H1 (cell line): ENCODE data around the gene PAWR. TPM values are rescaled to one million over a fixed set of nuclear protein-coding genes. Genes with fewer than 3 reads are reported as not detected.
A peak's percentile ranks its signal among the peaks of the same experiment; 100 is the strongest.

Source experiments
- CBX5 ChIP-seq: fragments of 300-800, 300-1000 bp; sonication (generic); IDR thresholded peaks from 2 replicates; pipeline ENCODE4 v1.7.1; 2016; ENCODE audit warnings: antibody characterized with exemption, low read length, low read depth
- TBP ChIP-seq: IDR thresholded peaks from 2 replicates; pipeline ENCODE4 v1.6.1; 2011; ENCODE audit warnings: low read depth, low read length, improper control_type of control experiment
- TEAD4 ChIP-seq: IDR thresholded peaks from 2 replicates; pipeline ENCODE4 v1.6.1; 2012; ENCODE audit warnings: low read depth, low read length, inconsistent platforms, mixed read lengths
- polyA plus RNA-seq, 7 experiments: library from polyadenylated mRNA; depleted of rRNA in 3 of 7; stranded (reverse) in 5 of 7; unstranded in 2 of 7; fragments of >200 nt in 5 of 7; fragments of 200-250 nt in 2 of 7; gene quantifications; 1 replicate in 5 of 7; 2 replicates in 1 of 7; 4 replicates in 1 of 7; pipeline versions ENCODE4 v1.2.1 to v1.2.3, GENCODE V29; 2011 to 2013; ENCODE audit warnings: missing spikeins in 2 of 7, mixed read lengths in 2 of 7
- total RNA-seq: library from RNA; stranded (reverse); fragmentation: NEBNext Ultra II Directional; extraction: Animal tissue kit (Norgen Biotek cat#: 25700); gene quantifications from 2 replicates; pipeline ENCODE4 v1.2.1, GENCODE V29; 2021
- TF ChIP-seq, protein P1 (sequence below), 3 experiments: IDR thresholded peaks; 1 replicate in 2 of 3; 2 replicates in 1 of 3; pipeline versions ENCODE4 v1.5.1 to v1.6.1; 2011; ENCODE audit warnings: low read length in 3 of 3, mild to moderate bottlenecking in 3 of 3, inconsistent platforms in 2 of 3, low read depth in 1 of 3, moderate library complexity in 1 of 3; ENCODE audit not compliant: insufficient read depth in 1 of 3; ENCODE audit errors: control extremely low read depth in 1 of 3

The PAWR gene
- total and polyA plus RNA-seq, 2 of the 8 experiments (the other 6 are each of a cell fraction or from before 2014, with no cell fraction given) = 28.3 to 327 TPM

DNA sequence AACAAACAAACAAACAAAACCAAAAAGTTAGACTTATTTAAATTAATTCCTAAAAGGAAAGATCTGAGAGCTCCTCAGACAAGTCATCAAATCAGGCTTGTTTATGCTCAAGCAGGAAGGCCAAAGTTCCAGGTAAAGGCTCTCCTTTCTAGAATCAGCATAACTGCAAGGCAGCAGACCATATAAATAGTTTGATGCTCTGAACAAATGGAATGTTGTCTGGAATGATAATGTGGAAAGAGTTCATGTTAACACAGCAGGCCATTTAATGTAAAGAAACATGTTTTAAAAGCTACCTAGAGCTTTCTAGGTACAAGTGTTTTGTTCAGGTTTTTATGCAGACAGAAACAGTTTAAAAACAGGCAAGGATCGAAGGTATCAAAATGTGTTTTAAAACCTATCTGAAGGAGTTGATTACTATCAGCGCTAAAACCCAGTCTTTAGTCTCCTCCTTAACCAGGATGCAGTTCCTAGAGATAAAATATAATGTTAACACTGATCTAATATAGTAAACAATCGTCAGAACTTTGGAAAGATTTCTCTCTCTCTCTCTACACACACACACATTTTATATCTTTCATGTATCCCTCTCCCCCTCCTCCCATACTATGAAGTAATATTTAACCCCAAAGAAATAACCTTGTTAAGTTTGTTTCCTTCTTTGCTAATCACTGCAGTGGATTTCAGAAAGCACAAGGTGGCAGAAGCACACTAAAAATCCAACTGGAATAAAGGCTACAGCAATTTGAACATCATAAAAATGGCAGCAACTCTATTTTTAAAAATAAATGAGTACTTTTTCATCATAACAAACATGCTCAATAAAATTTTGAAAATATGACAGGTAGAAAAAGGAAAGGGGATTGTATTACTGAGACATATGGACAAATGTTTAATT lies 135.5 kb downstream of the PAWR start (continued):
- TF ChIP-seq, protein P1, sequence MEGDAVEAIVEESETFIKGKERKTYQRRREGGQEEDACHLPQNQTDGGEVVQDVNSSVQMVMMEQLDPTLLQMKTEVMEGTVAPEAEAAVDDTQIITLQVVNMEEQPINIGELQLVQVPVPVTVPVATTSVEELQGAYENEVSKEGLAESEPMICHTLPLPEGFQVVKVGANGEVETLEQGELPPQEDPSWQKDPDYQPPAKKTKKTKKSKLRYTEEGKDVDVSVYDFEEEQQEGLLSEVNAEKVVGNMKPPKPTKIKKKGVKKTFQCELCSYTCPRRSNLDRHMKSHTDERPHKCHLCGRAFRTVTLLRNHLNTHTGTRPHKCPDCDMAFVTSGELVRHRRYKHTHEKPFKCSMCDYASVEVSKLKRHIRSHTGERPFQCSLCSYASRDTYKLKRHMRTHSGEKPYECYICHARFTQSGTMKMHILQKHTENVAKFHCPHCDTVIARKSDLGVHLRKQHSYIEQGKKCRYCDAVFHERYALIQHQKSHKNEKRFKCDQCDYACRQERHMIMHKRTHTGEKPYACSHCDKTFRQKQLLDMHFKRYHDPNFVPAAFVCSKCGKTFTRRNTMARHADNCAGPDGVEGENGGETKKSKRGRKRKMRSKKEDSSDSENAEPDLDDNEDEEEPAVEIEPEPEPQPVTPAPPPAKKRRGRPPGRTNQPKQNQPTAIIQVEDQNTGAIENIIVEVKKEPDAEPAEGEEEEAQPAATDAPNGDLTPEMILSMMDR (IDR thresholded peaks at IDR 0.05; ENCODE audit: control extremely low read depth in 1 of 3, insufficient read depth in 1 of 3, low read depth in 1 of 3, low read length in 3 of 3) = peak in 2 of 3 experiments; percentile 40 to 41; a peak in 2 of 4 replicates
- no peak for TF ChIP-seq TEAD4
- no peak for TF ChIP-seq CBX5
- no peak for TF ChIP-seq TBP
